K562 (cell line): ENCODE measurements around the gene ANKRD13D. TPM values are rescaled to one million over a fixed set of nuclear protein-coding genes. Genes with fewer than 3 reads are reported as not detected.
A peak's percentile ranks its signal among the peaks of the same experiment; 100 is the strongest.

Experiments used
- AFF4 ChIP-seq: sonication (generic); formaldehyde crosslinking; IDR thresholded peaks from 2 replicates; pipeline ENCODE4 v1.8.0; 2023; ENCODE audit warnings: mild to moderate bottlenecking, missing genetic modification reagents
- ETV5 ChIP-seq: sonication (generic); formaldehyde crosslinking; IDR thresholded peaks from 2 replicates; pipeline ENCODE4 v1.4.0; 2020; ENCODE audit warnings: low read depth, mild to moderate bottlenecking, missing genetic modification reagents
- EWSR1 ChIP-seq: fragments of 450-650 bp; IDR thresholded peaks from 2 replicates; pipeline ENCODE4 v1.6.1; 2018; ENCODE audit warnings: borderline replicate concordance, mild to moderate bottlenecking, low read depth, moderate library complexity; ENCODE audit not compliant: partially characterized antibody
- FOXK2 ChIP-seq, 2 experiments: fragments of 450-650 bp; IDR thresholded peaks in 1 of 2; conservative IDR thresholded peaks in 1 of 2; 2 replicates each; pipeline ENCODE4 v1.6.1; 2016; ENCODE audit warnings: low read depth in 2 of 2, mild to moderate bottlenecking in 1 of 2
- GABPA ChIP-seq: fragments of 200-800 bp; sonication (Bioruptor generic); conservative IDR thresholded peaks from 2 replicates; pipeline ENCODE4 v1.6.1; 2016; ENCODE audit warnings: low read depth, missing genetic modification characterization, missing compliant biosample characterization
- GATAD2B ChIP-seq: fragments of 450-650 bp; IDR thresholded peaks from 2 replicates; pipeline ENCODE4 v1.6.1; 2017; ENCODE audit warnings: mild to moderate bottlenecking, borderline replicate concordance
- RNF2 ChIP-seq: sonication (generic); IDR thresholded peaks from 2 replicates; pipeline ENCODE4 v1.6.1; 2016
- ZBTB40 ChIP-seq, 2 experiments: fragments of 450-650 bp in 1 of 2; sonication (generic) in 1 of 2; formaldehyde crosslinking in 1 of 2; IDR thresholded peaks; 2 replicates each; pipeline versions ENCODE4 v1.7.1 to v1.9.0; 2016 to 2022; ENCODE audit warnings: inconsistent platforms in 1 of 2, mild to moderate bottlenecking in 1 of 2, missing genetic modification reagents in 1 of 2
- ZBTB7A ChIP-seq: IDR thresholded peaks from 2 replicates; pipeline ENCODE4 v1.6.1; 2011; ENCODE audit warnings: low read depth, mild to moderate bottlenecking, low read length, moderate library complexity, borderline replicate concordance; ENCODE audit not compliant: control insufficient read depth
- polyA plus RNA-seq, 8 experiments: library from polyadenylated mRNA; depleted of rRNA in 4 of 8; stranded (reverse) in 5 of 8; unstranded in 3 of 8; fragments of >200 nt; fragmentation: Nextera tagmentation in 2 of 8; fragmentation: Illumina TruSeq in 1 of 8; extraction: Ambion mirVana in 2 of 8; extraction: Trizol in 1 of 8; gene quantifications; 2 replicates each; pipeline versions ENCODE4 v1.2.1 to v1.2.3, GENCODE V29; 2011 to 2014; ENCODE audit warnings: inconsistent platforms in 1 of 8, missing spikeins in 1 of 8
- total RNA-seq, 7 experiments: library from RNA; depleted of rRNA in 6 of 7; stranded (reverse); fragments of >200 nt in 6 of 7; fragmentation: Illumina TruSeq in 2 of 7; extraction: Trizol in 2 of 7; gene quantifications; 2 replicates each; pipeline versions ENCODE4 v1.2.1 to v1.2.3, GENCODE V29; 2011 to 2021; ENCODE audit warnings: low replicate concordance in 1 of 7
- TF ChIP-seq, protein P1 (sequence below), 2 experiments: fragments of 250-450 bp in 1 of 2; fragments of 450-650 bp in 1 of 2; sonication (Bioruptor Pico) in 1 of 2; IDR thresholded peaks; 2 replicates each; pipeline versions ENCODE4 v1.6.1 to v1.8.0; 2016 to 2021; ENCODE audit warnings: mild to moderate bottlenecking in 2 of 2, moderate library complexity in 2 of 2, missing compliant biosample characterization in 1 of 2, missing genetic modification characterization in 1 of 2
- TF ChIP-seq, protein P2 (sequence below): sonication (generic); formaldehyde crosslinking; IDR thresholded peaks from 2 replicates; pipeline ENCODE4 v1.9.0; 2022; ENCODE audit warnings: mild to moderate bottlenecking, missing genetic modification reagents

ANKRD13D gene
- total and polyA plus RNA-seq, 9 of the 15 experiments (the other 6 are each of a cell fraction or from before 2014, with no cell fraction given): 0.94 to 40.9 (median 22.4) TPM

GRCh38 chr11:67239783-67240575 is 49.1 kb upstream of the ANKRD13D start (continued):
- TF ChIP-seq ZBTB40 (IDR thresholded peaks at IDR 0.05) (0 out of 2 replicates have a peak, but pooled peaks have one; percentile 59), ZBTB40 (CRISPR knock-in tag; IDR thresholded peaks at IDR 0.05) (no peak), ETV5 (CRISPR knock-in tag) (peak; percentile 13; the same call in 1 of the 2 replicates), AFF4 (CRISPR knock-in tag) (peak; percentile 97), GABPA (tag) (peak; percentile 73), RNF2 (no peak), FOXK2 (conservative IDR thresholded peaks at IDR 0.05 in 1 of 2, IDR thresholded peaks at IDR 0.05 in 1 of 2; ENCODE audit: low read depth in 2 of 2) (peak; percentile 75 to 81; a peak in 3 of 4 replicates), ZBTB7A (peak; percentile 73; the same call in 1 of the 2 replicates), GATAD2B (no peak), EWSR1 (no peak)
- TF ChIP-seq, protein P1, sequence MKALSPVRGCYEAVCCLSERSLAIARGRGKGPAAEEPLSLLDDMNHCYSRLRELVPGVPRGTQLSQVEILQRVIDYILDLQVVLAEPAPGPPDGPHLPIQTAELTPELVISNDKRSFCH (CRISPR knock-in tag; IDR thresholded peaks at IDR 0.05): no peak
- TF ChIP-seq, protein P1 (tag; IDR thresholded peaks at IDR 0.05): no peak
- TF ChIP-seq, protein P2, sequence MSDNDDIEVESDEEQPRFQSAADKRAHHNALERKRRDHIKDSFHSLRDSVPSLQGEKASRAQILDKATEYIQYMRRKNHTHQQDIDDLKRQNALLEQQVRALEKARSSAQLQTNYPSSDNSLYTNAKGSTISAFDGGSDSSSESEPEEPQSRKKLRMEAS (CRISPR knock-in tag): peak; percentile 86
